GM13976 (cell line): ENCODE data around the gene MEGF11.

Experiments
- DNase-seq: peaks from one replicate; pipeline ENCODE4 v3.0.0; 2012; ENCODE audit warnings: low spot score
- CTCF ChIP-seq: IDR thresholded peaks from 2 replicates; pipeline ENCODE4 v1.5.1; 2012; ENCODE audit warnings: borderline replicate concordance, mild to moderate bottlenecking; ENCODE audit not compliant: insufficient read depth; ENCODE audit errors: extremely low read depth, missing control alignments, control extremely low read depth
- in situ Hi-C: fragments of 300-500 bp; cut with MboI; formaldehyde crosslinking; loops from one replicate; pipeline ENCODE4 v1.12.0; 2022; ENCODE audit warnings: low sequenced_read_pairs, mixed read lengths, inconsistent platforms; ENCODE audit not compliant: unreplicated experiment

The MEGF11 gene

GRCh38 chr15:66238318-66238717, 15.2 kb downstream of the MEGF11 start:
- DNase-seq, result no peak
- TF ChIP-seq CTCF, result no peak

GRCh38 chr15:66237513-66238235, 15.9 kb downstream of the MEGF11 start:
- TF ChIP-seq CTCF, result no peak
- in situ Hi-C loops, result no loop called here
- no peak for DNase-seq

More at GRCh38 chr15:66238318-66238717, 15.2 kb downstream of the MEGF11 start:
- in situ Hi-C loops, result no loop called here

DNA sequence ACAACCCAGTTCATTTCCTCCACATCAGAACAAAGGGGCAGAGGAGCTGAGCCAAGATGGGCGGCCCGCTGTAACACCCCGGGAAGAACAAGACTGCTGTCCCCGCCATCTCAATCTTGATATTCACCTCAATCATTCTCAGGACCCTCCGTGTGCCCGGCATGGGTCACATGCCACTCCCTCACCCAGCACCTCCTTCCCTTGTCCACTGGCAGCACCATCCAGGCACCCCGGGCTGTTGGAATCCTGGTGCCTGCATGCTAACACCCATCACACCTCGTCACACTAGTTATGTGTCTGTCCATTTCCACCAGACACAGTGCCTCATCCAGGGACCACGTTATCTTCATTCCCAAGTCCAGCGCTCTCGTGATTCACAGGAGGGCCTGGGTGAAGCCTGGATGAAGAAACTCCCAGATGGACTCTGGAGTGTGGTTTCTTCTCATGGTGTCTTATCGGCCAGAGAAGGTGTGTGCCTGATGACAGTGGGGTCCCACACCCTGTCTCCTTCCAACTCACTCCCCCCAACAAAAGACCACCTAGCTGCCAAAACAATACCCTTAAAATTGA, 16.7 kb downstream of the MEGF11 start:
- in situ Hi-C loops, result no loop called here
- TF ChIP-seq CTCF, result no peak
- no peak for DNase-seq

- TF ChIP-seq CTCF, result no peak
- in situ Hi-C loops, result no loop called here
- no peak for DNase-seq
Observed at GRCh38 chr15:66235866-66236265, 17.7 kb downstream of the MEGF11 start.

DNA sequence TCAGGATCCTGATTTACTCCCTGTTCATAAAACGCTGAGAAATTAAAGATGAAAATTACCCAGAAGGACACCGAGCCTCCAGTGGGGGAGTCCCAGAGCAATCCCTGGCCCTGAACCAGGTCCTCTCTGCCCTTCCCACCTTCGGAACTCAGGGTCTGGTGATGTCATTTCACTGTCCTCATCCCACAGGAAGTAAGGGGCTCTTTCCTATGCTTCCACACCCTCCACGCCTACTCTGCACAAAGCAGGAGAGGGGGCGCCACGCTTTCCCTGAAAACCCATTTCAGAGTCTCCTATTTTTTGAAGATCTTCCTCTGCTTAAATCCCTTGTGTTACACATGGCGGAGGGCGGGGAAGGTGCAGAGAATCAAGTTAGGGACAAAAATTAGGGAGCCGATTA, 18.8 kb downstream of the MEGF11 start:
- in situ Hi-C loops, result no loop called here
- DNase-seq, result no peak

DNA sequence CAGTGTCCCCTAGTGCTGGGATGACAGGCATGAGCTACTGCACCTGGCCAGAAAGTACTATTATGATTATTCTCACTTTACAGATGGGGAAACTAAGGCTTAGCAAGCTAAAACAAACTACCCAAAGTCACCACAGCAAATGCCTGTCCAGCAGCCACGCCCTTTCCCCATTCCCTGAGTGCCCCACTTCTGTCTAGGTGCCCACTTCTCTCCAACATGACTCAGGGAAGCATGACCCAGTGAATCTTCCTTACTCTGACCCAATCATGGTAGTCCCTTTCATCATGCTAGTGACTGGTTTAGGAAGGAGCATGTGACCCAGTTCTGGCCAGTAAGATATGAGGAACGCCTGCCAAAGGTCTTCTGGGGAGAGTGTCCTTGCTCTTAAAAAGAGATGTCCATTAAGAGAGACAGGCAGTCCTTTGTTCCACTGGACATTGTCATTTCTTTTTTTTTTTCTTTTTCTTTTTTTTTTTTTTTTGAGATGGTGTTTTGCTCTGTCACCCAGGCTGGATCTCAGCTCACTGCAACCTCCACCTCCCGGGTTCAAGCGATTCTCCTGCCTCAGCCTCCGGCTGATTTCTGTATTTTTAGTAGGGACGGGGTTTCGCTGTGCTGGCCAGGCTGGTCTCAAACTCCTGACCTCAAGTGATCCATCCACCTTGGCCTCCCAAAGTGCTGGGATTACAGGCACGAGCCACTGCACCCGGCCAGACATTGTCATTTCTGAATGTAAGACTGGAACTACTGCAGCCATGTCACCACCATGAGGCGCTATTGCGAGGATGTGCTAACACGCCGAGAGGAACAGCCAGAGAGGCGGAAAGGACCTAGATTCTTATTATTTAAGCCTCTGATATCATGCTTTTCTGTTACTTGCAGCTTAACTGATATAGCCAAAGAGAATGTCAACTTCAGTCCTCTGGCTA, 19.8 kb downstream of the MEGF11 start:
- no peak for DNase-seq
- in situ Hi-C loops, result no loop called here
- no peak for TF ChIP-seq CTCF

More for the DNA sequence above, 18.8 kb downstream of the MEGF11 start:
- no peak for TF ChIP-seq CTCF
